Neural crest cell (in vitro differentiated cells): ENCODE data around the gene ZNF777. TPM values are rescaled to one million over a fixed set of nuclear protein-coding genes. Genes with fewer than 3 reads are reported as not detected.

Experiments used
- DNase-seq: peaks from one replicate; pipeline ENCODE4 v3.0.0; 2021; ENCODE audit warnings: low read depth, mixed read lengths, low spot score
- H3K27ac Mint-ChIP-seq: one replicate; pipeline ENCODE4 v1.8.0; 2021; ENCODE audit warnings: mild to moderate bottlenecking, mixed read lengths; ENCODE audit not compliant: unreplicated experiment
- H3K27me3 Mint-ChIP-seq: 2 replicates; pipeline ENCODE4 v1.8.0; 2021; ENCODE audit warnings: low read depth, mild to moderate bottlenecking, mixed read lengths
- H3K36me3 Mint-ChIP-seq: 2 replicates; pipeline ENCODE4 v1.8.0; 2021; ENCODE audit warnings: low read depth, mild to moderate bottlenecking, mixed read lengths
- H3K4me1 Mint-ChIP-seq: 2 replicates; pipeline ENCODE4 v1.8.0; 2021; ENCODE audit warnings: mixed read lengths
- H3K4me3 Mint-ChIP-seq: one replicate; pipeline ENCODE4 v1.8.0; 2021; ENCODE audit warnings: mild to moderate bottlenecking, mixed read lengths
- H3K9me3 Mint-ChIP-seq: 2 replicates; pipeline ENCODE4 v1.8.0; 2021; ENCODE audit warnings: mixed read lengths
- total RNA-seq: library from RNA; stranded (reverse); gene quantifications from 2 replicates; pipeline ENCODE4 v1.2.1, GENCODE V29; 2021
- TF ChIP-seq, protein P1 (sequence below): fragments of 200-600 bp; sonication (generic); conservative IDR thresholded peaks from 2 replicates; pipeline ENCODE4 v1.5.0; 2021; ENCODE audit warnings: antibody characterized with exemption, mild to moderate bottlenecking

The ZNF777 gene
- total RNA-seq, 1 donor from 2014 or later = 20.8 TPM

DNA sequence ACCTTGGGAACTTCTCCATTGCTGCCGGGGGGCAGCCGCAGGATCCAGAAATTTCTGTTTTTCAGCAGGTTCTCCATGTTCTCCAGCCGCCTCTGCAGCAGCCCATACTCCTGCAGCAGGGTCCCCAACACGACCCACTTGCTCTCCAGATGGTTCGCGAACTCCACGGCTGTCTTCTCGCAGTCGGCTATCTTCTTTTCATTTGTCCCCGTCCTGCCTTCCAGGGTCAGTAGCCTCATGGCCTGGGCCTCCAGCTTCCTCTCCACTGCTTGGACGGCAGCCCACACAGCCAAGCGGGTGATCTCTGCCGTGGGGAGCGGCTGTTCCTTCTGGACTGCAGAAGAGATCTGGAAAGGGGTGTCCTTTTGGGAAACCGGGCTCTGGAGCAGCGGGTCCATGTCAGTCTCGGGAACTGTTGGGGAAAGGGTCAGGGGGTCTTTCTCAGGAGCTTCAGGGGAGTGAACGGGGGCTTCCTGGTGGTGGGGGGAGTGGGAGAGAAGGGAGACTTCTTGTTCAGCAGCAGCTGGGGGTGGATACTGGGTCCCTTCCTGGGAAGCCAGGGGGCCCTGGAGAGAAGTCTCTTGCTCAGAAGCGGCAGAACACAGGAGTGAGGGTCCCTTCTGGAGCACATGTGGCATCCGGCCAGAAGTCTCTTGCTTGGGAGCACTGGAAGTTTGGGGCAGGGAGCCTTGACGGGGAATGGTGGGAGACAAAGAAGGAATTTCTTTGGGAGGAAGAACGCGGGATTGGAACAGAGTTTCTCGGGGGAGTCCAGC is 5.5 kb downstream of the ZNF777 start:
- no peak overlapping the region for H3K27ac Mint-ChIP-seq
- H3K4me3 Mint-ChIP-seq = no peak overlapping the region
- DNase-seq = no peak
- peaks cover 7% of the 10 kb centered on the region for H3K36me3 Mint-ChIP-seq
- H3K9me3 Mint-ChIP-seq = no peaks in the 10 kb centered on the region
- peaks cover 12% of the 10 kb centered on the region for H3K4me1 Mint-ChIP-seq
- TF ChIP-seq, protein P1, sequence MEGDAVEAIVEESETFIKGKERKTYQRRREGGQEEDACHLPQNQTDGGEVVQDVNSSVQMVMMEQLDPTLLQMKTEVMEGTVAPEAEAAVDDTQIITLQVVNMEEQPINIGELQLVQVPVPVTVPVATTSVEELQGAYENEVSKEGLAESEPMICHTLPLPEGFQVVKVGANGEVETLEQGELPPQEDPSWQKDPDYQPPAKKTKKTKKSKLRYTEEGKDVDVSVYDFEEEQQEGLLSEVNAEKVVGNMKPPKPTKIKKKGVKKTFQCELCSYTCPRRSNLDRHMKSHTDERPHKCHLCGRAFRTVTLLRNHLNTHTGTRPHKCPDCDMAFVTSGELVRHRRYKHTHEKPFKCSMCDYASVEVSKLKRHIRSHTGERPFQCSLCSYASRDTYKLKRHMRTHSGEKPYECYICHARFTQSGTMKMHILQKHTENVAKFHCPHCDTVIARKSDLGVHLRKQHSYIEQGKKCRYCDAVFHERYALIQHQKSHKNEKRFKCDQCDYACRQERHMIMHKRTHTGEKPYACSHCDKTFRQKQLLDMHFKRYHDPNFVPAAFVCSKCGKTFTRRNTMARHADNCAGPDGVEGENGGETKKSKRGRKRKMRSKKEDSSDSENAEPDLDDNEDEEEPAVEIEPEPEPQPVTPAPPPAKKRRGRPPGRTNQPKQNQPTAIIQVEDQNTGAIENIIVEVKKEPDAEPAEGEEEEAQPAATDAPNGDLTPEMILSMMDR = no peak
- H3K27me3 Mint-ChIP-seq = no peaks in the 10 kb centered on the region

DNA sequence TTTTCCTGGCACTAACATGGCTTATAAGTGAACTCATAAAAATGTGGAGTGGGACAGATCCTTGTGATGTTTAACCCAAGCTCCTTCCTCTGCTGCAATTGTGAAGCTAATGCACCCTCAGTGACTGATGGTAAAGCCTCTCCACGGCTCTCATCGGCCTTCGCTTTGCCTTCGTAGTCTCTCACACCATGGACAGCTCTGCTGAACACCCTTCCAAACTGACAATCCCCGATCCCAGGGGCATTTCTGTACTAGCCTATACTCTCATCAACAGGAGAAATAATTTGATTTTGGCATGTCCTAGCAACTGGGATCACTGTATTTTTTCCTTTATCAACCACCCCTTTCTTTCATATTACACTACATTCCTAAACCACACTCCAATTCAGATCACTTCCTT is 6.1 kb downstream of the ZNF777 start:
- H3K4me1 Mint-ChIP-seq = peaks cover 12% of the 10 kb centered on the region
- no peaks in the 10 kb centered on the region for H3K9me3 Mint-ChIP-seq
- H3K27ac Mint-ChIP-seq = no peak overlapping the region
- no peak for DNase-seq
- H3K27me3 Mint-ChIP-seq = no peaks in the 10 kb centered on the region
- peaks cover 7% of the 10 kb centered on the region for H3K36me3 Mint-ChIP-seq
- TF ChIP-seq, protein P1 = no peak
- no peak overlapping the region for H3K4me3 Mint-ChIP-seq

DNA sequence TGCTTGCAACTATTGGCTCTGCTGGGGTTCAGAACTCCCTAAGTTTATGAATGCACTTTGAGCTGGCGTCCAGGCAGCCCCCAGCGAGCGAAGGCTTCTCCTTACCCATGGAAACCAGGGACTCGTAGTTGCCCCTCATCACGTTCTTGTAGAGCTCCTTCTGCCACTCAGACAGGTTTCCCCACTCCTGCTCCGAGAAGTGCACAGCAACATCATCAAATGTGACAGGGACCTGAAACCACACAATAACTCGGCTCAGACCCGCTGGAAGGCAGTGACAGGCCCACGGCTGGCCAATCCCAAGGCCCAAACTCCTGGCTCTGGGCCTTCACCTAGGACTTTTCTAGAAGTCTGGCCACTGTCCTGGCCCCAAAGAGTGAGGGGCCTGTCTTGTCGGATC is 6.9 kb downstream of the ZNF777 start:
- no peak overlapping the region for H3K27ac Mint-ChIP-seq
- DNase-seq = no peak
- no peaks in the 10 kb centered on the region for H3K9me3 Mint-ChIP-seq
- H3K36me3 Mint-ChIP-seq = peaks cover 11% of the 10 kb centered on the region
- TF ChIP-seq, protein P1 = no peak
- no peak overlapping the region for H3K4me3 Mint-ChIP-seq
- H3K4me1 Mint-ChIP-seq = peaks cover 10% of the 10 kb centered on the region
- H3K27me3 Mint-ChIP-seq = no peaks in the 10 kb centered on the region

DNA sequence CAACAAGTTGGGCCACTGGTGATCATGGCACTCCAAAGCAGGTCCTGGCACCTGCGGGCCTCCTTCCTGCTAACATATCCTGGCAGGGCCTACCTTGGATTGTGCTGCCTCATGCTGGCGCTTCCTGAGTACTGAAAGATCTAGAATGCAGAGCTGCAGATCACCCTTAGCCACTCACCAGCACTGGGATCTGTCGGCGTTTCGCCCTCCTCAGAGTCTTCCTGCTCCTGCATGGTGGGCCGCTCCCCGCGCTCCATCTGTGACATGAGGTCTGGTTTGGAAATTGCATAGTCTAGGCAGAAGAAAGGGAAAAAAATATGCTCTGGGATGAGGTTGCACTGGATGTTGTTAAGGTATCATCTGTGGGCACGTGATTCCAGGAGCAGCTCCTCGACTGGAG is 10.0 kb downstream of the ZNF777 start:
- no peak for DNase-seq
- H3K9me3 Mint-ChIP-seq = no peaks in the 10 kb centered on the region
- no peak overlapping the region for H3K4me3 Mint-ChIP-seq
- peaks cover 17% of the 10 kb centered on the region for H3K36me3 Mint-ChIP-seq
- H3K4me1 Mint-ChIP-seq = no peaks in the 10 kb centered on the region
- no peak overlapping the region for H3K27ac Mint-ChIP-seq
- TF ChIP-seq, protein P1 = no peak
- H3K27me3 Mint-ChIP-seq = no peaks in the 10 kb centered on the region

DNA sequence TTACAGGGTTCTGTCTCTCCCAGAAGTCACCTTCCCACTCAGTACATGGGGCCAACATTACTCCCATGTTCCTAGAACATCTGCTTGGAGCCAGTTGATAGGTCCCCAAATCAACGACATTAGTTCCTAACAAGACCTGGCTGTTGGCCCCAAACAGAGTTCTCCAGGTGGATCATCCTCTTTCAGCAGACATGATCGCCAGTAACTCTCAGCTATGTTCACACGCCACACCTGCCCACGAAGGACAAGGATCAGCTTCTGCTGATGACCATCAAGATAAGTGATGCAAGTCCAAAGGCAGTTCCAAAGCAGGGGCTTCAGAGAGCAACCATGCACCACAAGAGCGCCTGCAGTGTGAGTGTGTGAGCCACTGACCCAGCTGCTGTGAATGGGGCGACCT is 11.0 kb downstream of the ZNF777 start:
- no peak overlapping the region for H3K4me3 Mint-ChIP-seq
- no peaks in the 10 kb centered on the region for H3K9me3 Mint-ChIP-seq
- H3K4me1 Mint-ChIP-seq = no peaks in the 10 kb centered on the region
- TF ChIP-seq, protein P1 = no peak
- no peak for DNase-seq
- peaks cover 17% of the 10 kb centered on the region for H3K36me3 Mint-ChIP-seq
- no peak overlapping the region for H3K27ac Mint-ChIP-seq
- no peaks in the 10 kb centered on the region for H3K27me3 Mint-ChIP-seq
